H1 (cell line): ENCODE measurements around the gene MEF2D. TPM values are rescaled to one million over a fixed set of nuclear protein-coding genes. Genes with fewer than 3 reads are reported as not detected.
A peak's percentile ranks its signal among the peaks of the same experiment; 100 is the strongest.

ENCODE experiments used
- CTCF ChIA-PET: fragments of 300-600 bp; sonication (Branson Sonifier 250); formaldehyde crosslinking; loops from one replicate; lab custom pipeline; 2021; ENCODE audit not compliant: partially characterized antibody; lab: Charles Lee
- POLR2A ChIA-PET: fragments of 300-600 bp; sonication (Branson Sonifier 250); formaldehyde crosslinking; loops from one replicate; lab custom pipeline; 2021; ENCODE audit warnings: inconsistent platforms; ENCODE audit not compliant: partially characterized antibody; lab: Charles Lee
- DNase-seq, 2 experiments: peaks; one replicate each; pipeline versions ENCODE4 v3.0.0 to v3.0.0-alpha.2; 2010 to 2022; ENCODE audit warnings: low spot score in 2 of 2, low read depth in 1 of 2, mixed read lengths in 1 of 2
- FAIRE-seq: peaks from 2 replicates; lab custom pipeline; 2011; peaks lifted over from hg19 to GRCh38; lab: Jason Lieb, UNC
- H2AFZ ChIP-seq: 2 replicates; pipeline ENCODE4 v1.8.1; 2012; ENCODE audit warnings: low read length, inconsistent platforms
- H2AK5ac ChIP-seq: 2 replicates; pipeline ENCODE4 v1.6.1; 2013; ENCODE audit warnings: low read depth, low read length
- H2BK120ac ChIP-seq: replicated peaks from 2 replicates; pipeline ENCODE3; 2013; ENCODE audit warnings: low read depth, low read length, inconsistent platforms
- H2BK12ac ChIP-seq: 2 replicates; pipeline ENCODE4 v1.6.1; 2013; ENCODE audit warnings: low read depth, low read length
- H2BK15ac ChIP-seq: 2 replicates; pipeline ENCODE4 v1.6.1; 2013; ENCODE audit warnings: low read length
- H2BK20ac ChIP-seq: 2 replicates; pipeline ENCODE4 v1.6.1; 2013; ENCODE audit warnings: low read length
- H2BK5ac ChIP-seq: 2 replicates; pipeline ENCODE4 v1.6.1; 2013; ENCODE audit warnings: low read depth, low read length
- H3K14ac ChIP-seq: 2 replicates; pipeline ENCODE4 v1.6.1; 2013; ENCODE audit warnings: inconsistent platforms; ENCODE audit not compliant: insufficient read length
- H3K18ac ChIP-seq: 2 replicates; pipeline ENCODE4 v1.6.1; 2013; ENCODE audit warnings: low read length; ENCODE audit errors: extremely low read depth
- H3K23ac ChIP-seq: 2 replicates; pipeline ENCODE4 v1.6.1; 2013; ENCODE audit warnings: inconsistent platforms; ENCODE audit not compliant: insufficient read length
- H3K23me2 ChIP-seq: 2 replicates; pipeline ENCODE4 v1.6.1; 2013; ENCODE audit warnings: low read depth, low read length
- H3K27ac ChIP-seq: 2 replicates; pipeline ENCODE4 v1.6.1; 2011; ENCODE audit warnings: low read depth, low read length, inconsistent platforms
- H3K27me3 ChIP-seq, 4 experiments: replicated peaks in 1 of 4; 1 replicate in 1 of 4; 2 replicates in 3 of 4; pipeline versions ENCODE4 v1.6.1 to v1.8.1; 2011 to 2013; ENCODE audit warnings: low read length in 3 of 4, mild to moderate bottlenecking in 3 of 4, inconsistent platforms in 2 of 4, mixed read lengths in 2 of 4, moderate library complexity in 1 of 4; ENCODE audit not compliant: control insufficient read depth in 3 of 4, insufficient read depth in 3 of 4; ENCODE audit errors: extremely low read depth in 1 of 4
- H3K36me3 ChIP-seq, 4 experiments: 2 replicates each; pipeline versions ENCODE4 v1.6.1 to v1.8.1; 2011 to 2013; ENCODE audit warnings: mild to moderate bottlenecking in 4 of 4, low read length in 3 of 4, moderate library complexity in 2 of 4, control low read depth in 1 of 4, inconsistent platforms in 1 of 4; ENCODE audit not compliant: insufficient read depth in 4 of 4, control insufficient read depth in 2 of 4
- H3K4ac ChIP-seq: replicated peaks from 2 replicates; pipeline ENCODE3; 2013; ENCODE audit warnings: low read length, low read depth, mixed read lengths, inconsistent platforms; ENCODE audit not compliant: insufficient read length
- H3K4me1 ChIP-seq, 4 experiments: replicated peaks in 1 of 4; 1 replicate in 1 of 4; 2 replicates in 3 of 4; pipeline versions ENCODE4 v1.6.1 to v1.8.1; 2011 to 2013; ENCODE audit warnings: low read length in 3 of 4, inconsistent platforms in 2 of 4, mixed read lengths in 1 of 4; ENCODE audit not compliant: insufficient read depth in 4 of 4, control insufficient read depth in 3 of 4
- H3K4me2 ChIP-seq, 2 experiments: 2 replicates each; pipeline versions ENCODE4 v1.6.1 to v1.8.1; 2011 to 2013; ENCODE audit warnings: low read depth in 2 of 2, low read length in 2 of 2, control low read depth in 1 of 2, inconsistent platforms in 1 of 2, mild to moderate bottlenecking in 1 of 2; ENCODE audit not compliant: insufficient read depth in 1 of 2
- H3K4me3 ChIP-seq, 4 experiments: fragments of 200-600, 300-600 bp in 1 of 4; sonication (generic), shearing (Covaris generic), sonication (Bioruptor Twin) in 1 of 4; 2 replicates each; pipeline versions ENCODE4 v1.5.1 to v1.8.1; 2011 to 2016; ENCODE audit warnings: low read length in 4 of 4, low read depth in 3 of 4, control low read depth in 2 of 4, inconsistent platforms in 2 of 4, mild to moderate bottlenecking in 2 of 4, mixed read lengths in 1 of 4, moderate library complexity in 1 of 4; ENCODE audit not compliant: insufficient read depth in 2 of 4; ENCODE audit errors: extremely low read depth in 1 of 4
- H3K56ac ChIP-seq: replicated peaks from 2 replicates; pipeline ENCODE3; 2013; ENCODE audit warnings: low read depth, mild to moderate bottlenecking, mixed read lengths, low read length, inconsistent platforms; ENCODE audit not compliant: insufficient read length
- H3K79me1 ChIP-seq: 2 replicates; pipeline ENCODE4 v1.6.1; 2013; ENCODE audit warnings: low read depth, low read length, control low read depth
- H3K79me2 ChIP-seq, 2 experiments: 2 replicates each; pipeline versions ENCODE4 v1.6.1 to v1.8.1; 2012 to 2013; ENCODE audit warnings: low read length in 2 of 2, mild to moderate bottlenecking in 2 of 2, inconsistent platforms in 1 of 2; ENCODE audit not compliant: insufficient read depth in 2 of 2, control insufficient read depth in 1 of 2
- H3K9ac ChIP-seq, 4 experiments: replicated peaks in 1 of 4; 1 replicate in 1 of 4; 2 replicates in 3 of 4; pipeline versions ENCODE4 v1.6.1 to v1.8.1; 2011 to 2013; ENCODE audit warnings: low read depth in 3 of 4, low read length in 3 of 4, control low read depth in 2 of 4, mild to moderate bottlenecking in 2 of 4, moderate library complexity in 2 of 4, inconsistent platforms in 1 of 4; ENCODE audit errors: extremely low read depth in 1 of 4
- H3K9me3 ChIP-seq, 2 experiments: 2 replicates each; pipeline versions ENCODE4 v1.6.1 to v1.8.1; 2012 to 2013; ENCODE audit warnings: mild to moderate bottlenecking in 2 of 2, moderate library complexity in 2 of 2, control low read depth in 1 of 2, inconsistent platforms in 1 of 2, low read depth in 1 of 2, low read length in 1 of 2, mixed read lengths in 1 of 2; ENCODE audit not compliant: insufficient read depth in 2 of 2
- H4K20me1 ChIP-seq, 2 experiments: replicated peaks in 1 of 2; 2 replicates each; pipeline versions ENCODE3 to v1.8.1; 2011 to 2013; ENCODE audit warnings: inconsistent platforms in 2 of 2, low read length in 2 of 2, mild to moderate bottlenecking in 1 of 2; ENCODE audit not compliant: insufficient read depth in 2 of 2, control insufficient read depth in 1 of 2
- H4K5ac ChIP-seq: 2 replicates; pipeline ENCODE4 v1.6.1; 2013; ENCODE audit warnings: low read length, low read depth, mixed read lengths, inconsistent platforms; ENCODE audit not compliant: insufficient read length
- H4K8ac ChIP-seq: 2 replicates; pipeline ENCODE4 v1.8.0; 2013; ENCODE audit warnings: mild to moderate bottlenecking, moderate library complexity, low read length, inconsistent platforms; ENCODE audit not compliant: insufficient read depth; ENCODE audit errors: extremely low read depth
- H4K91ac ChIP-seq: replicated peaks from 2 replicates; pipeline ENCODE3; 2013; ENCODE audit warnings: low read length, mixed read lengths, inconsistent platforms; ENCODE audit not compliant: insufficient read length
- CTBP2 ChIP-seq: IDR thresholded peaks from 2 replicates; pipeline ENCODE4 v1.7.0; 2011; ENCODE audit warnings: borderline replicate concordance, mild to moderate bottlenecking, moderate library complexity, mixed read lengths, low read length; ENCODE audit not compliant: insufficient read depth, insufficient read length
- KDM1A ChIP-seq: fragments of 200-600, 300-600 bp; sonication (generic); IDR thresholded peaks from 2 replicates; pipeline ENCODE4 v1.7.1; 2016; ENCODE audit warnings: mild to moderate bottlenecking, low read length, borderline replicate concordance
- KDM5A ChIP-seq: fragments of 200-600 bp; IDR thresholded peaks from 2 replicates; pipeline ENCODE4 v1.7.1; 2012; ENCODE audit warnings: mild to moderate bottlenecking, low read length, inconsistent platforms, mixed read lengths
- RAD21 ChIP-seq, 2 experiments: IDR thresholded peaks in 1 of 2; conservative IDR thresholded peaks in 1 of 2; 2 replicates each; pipeline ENCODE4 v1.6.1; 2011; ENCODE audit warnings: low read depth in 2 of 2, low read length in 2 of 2, improper control_type of control experiment in 1 of 2, inconsistent platforms in 1 of 2, mild to moderate bottlenecking in 1 of 2, moderate library complexity in 1 of 2
- SP1 ChIP-seq: IDR thresholded peaks from 2 replicates; pipeline ENCODE4 v1.6.1; 2011; ENCODE audit warnings: low read depth, low read length
- SP4 ChIP-seq: IDR thresholded peaks from 2 replicates; pipeline ENCODE4 v1.6.1; 2012; ENCODE audit warnings: low read length, inconsistent platforms
- YY1 ChIP-seq: IDR thresholded peaks from 2 replicates; pipeline ENCODE4 v1.6.1; 2011; ENCODE audit warnings: low read depth, mild to moderate bottlenecking, low read length
- WGBS, 2 experiments: shearing (Covaris generic) in 1 of 2; methylation state at CpG; one replicate each; pipeline versions ENCODE4 v1.1.6 to v1.1.7; 2013 to 2015; ENCODE audit warnings: low lambda C conversion rate in 2 of 2, mixed read lengths in 2 of 2, inconsistent platforms in 1 of 2, low coverage in 1 of 2, missing lambda C conversion rate in 1 of 2; ENCODE audit not compliant: insufficient replicate concordance in 2 of 2, insufficient coverage in 1 of 2, insufficient read length in 1 of 2; ENCODE audit errors: extremely low coverage in 1 of 2, missing lambda C conversion rate in 1 of 2; 5-methylcytosine and 5-hydroxymethylcytosine counted together
- polyA plus RNA-seq, 7 experiments: library from polyadenylated mRNA; depleted of rRNA in 3 of 7; stranded (reverse) in 5 of 7; unstranded in 2 of 7; fragments of >200 nt in 5 of 7; fragments of 200-250 nt in 2 of 7; gene quantifications; 1 replicate in 5 of 7; 2 replicates in 1 of 7; 4 replicates in 1 of 7; pipeline versions ENCODE4 v1.2.1 to v1.2.3, GENCODE V29; 2011 to 2013; ENCODE audit warnings: missing spikeins in 2 of 7, mixed read lengths in 2 of 7
- total RNA-seq: library from RNA; stranded (reverse); fragmentation: NEBNext Ultra II Directional; extraction: Animal tissue kit (Norgen Biotek cat#: 25700); gene quantifications from 2 replicates; pipeline ENCODE4 v1.2.1, GENCODE V29; 2021

The MEF2D gene
- total and polyA plus RNA-seq, 2 of the 8 experiments (the other 6 are each of a cell fraction or from before 2014, with no cell fraction given) = 17.3 to 20.3 TPM

DNA sequence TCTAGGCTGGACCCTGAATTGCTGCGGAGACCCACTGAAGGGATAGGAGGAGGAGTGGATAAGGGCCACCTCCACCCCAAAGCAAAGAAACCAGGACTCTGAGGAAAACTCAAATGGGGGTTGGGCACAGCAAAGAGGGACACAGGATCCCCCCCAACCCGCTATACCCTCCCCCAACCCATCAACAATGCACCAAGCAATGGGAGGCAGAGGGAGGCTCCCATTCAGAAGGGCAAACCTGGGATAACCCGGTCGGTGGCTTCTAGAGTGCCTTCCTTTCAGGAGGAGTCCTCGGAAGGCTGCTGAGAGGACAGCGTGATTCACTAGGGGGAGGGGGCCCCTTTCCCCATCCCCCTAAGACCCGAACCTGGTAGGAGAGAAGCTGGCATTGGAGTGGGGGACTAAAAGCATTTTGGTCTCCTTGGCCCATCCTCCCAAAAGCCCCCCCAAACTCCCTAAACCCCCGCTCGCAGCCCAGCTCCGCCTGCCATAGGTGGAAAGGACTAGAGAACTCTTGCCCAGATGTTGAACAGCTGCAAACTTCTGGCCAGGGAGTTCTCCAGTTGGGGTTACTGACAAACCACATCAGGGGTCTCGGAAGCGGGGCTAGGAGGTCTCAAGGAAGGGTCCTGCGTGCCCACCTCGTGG, 1.3 kb downstream of the MEF2D start:
- Histone ChIP-seq H3K79me2 (peaks cover 12 to 53% of the 10 kb centered on the region in 2 experiments), H3K23me2 (peaks cover 20% of the 10 kb centered on the region), H2BK5ac (peak overlapping the region; percentile 95; the same call in 1 of the 2 replicates), H4K5ac (peak overlapping the region; percentile 2), H4K91ac (no peak overlapping the region), H3K23ac (no peak overlapping the region), H2AFZ (no peak overlapping the region), H3K36me3 (no peaks in the 10 kb centered on the region), H4K20me1 (peaks cover 2 to 5% of the 10 kb centered on the region in 2 experiments), H2BK20ac (peak overlapping the region; percentile 75; the same call in 1 of the 2 replicates), H3K4me3 (peak overlapping the region; percentile 63 to 96 (median 76)), H4K8ac (0 out of 2 replicates have a peak overlapping the region, but pooled peaks have one; percentile 28), H3K18ac (peak overlapping the region; percentile 93), H3K14ac (no peak overlapping the region), H3K27me3 (no peaks in the 10 kb centered on the region; a peak in 1 of 7 replicates), H2BK15ac (peak overlapping the region; percentile 92; the same call in 1 of the 2 replicates), H3K27ac (no peak overlapping the region), H2BK12ac (peak overlapping the region; percentile 96; the same call in 1 of the 2 replicates), H2BK120ac (peak overlapping the region; percentile 7), H3K4me2 (peak overlapping the region; percentile 90 to 98), H3K9ac (peak overlapping the region in 1 of 4 experiments; percentile 60; a peak in 3 of 7 replicates), H3K79me1 (peaks cover 37% of the 10 kb centered on the region), H3K4ac (no peak overlapping the region), H2AK5ac (peak overlapping the region; percentile 71; the same call in 1 of the 2 replicates), H3K4me1 (peaks cover 36 to 56% (median 41%) of the 10 kb centered on the region in 4 experiments), H3K56ac (no peak overlapping the region), H3K9me3 (no peaks in the 10 kb centered on the region)
- CTCF ChIA-PET = interaction anchor here (0.6 to 17.4 kb wide), 9 partner anchors 8 to 227 kb away, joined by 3 to 236 read pairs (median 3); no protein-coding TSS in a partner anchor
- DNase-seq = peak in 1 of 2 experiments; percentile 65
- no peak for FAIRE-seq
- POLR2A ChIA-PET = interaction anchor here (0.9 to 9.6 kb wide), 10 partner anchors 9 to 131 kb away, joined by 3 to 166 read pairs (median 4); partner anchors contain the start of gene NAXE
- 0% methylated on average over 12 of the region's 14 CpGs; no CpG with 5 or more reads in 1 of the 2 experiments for WGBS, 2 experiments
- TF ChIP-seq CTBP2 (no peak), YY1 (no peak), SP4 (no peak), KDM1A (peak; percentile 18; the same call in 1 of the 2 replicates), KDM5A (no peak), SP1 (0 out of 2 replicates have a peak, but pooled peaks have one; percentile 25), RAD21 (IDR thresholded peaks at IDR 0.05 in 1 of 2, conservative IDR thresholded peaks at IDR 0.05 in 1 of 2; ENCODE audit: low read depth in 2 of 2, low read length in 2 of 2) (no peak)
